Stomach (tissue), 9 donors: ENCODE measurements around the gene SF3B2. TPM values are rescaled to one million over a fixed set of nuclear protein-coding genes. Genes with fewer than 3 reads are reported as not detected.

Experiments
- DNase-seq, 2 donors: peaks; one replicate each; pipeline versions ENCODE4 v3.0.0 to v3.0.0-alpha.2; 2013 to 2019
- H3K27ac ChIP-seq, 5 donors: fragments of 200-600 bp in 4 of 5; sonication (generic) in 4 of 5; one replicate each; pipeline ENCODE4 v1.5.1; 2013 to 2019; ENCODE audit warnings: mild to moderate bottlenecking in 1 of 5, moderate library complexity in 1 of 5
- H3K27me3 ChIP-seq, 3 donors: fragments of 200-600 bp; sonication (generic); one replicate each; pipeline ENCODE4 v1.5.1; 2017 to 2019; ENCODE audit warnings: mixed run types in 1 of 3
- H3K36me3 ChIP-seq, 4 donors: fragments of 200-600 bp; sonication (generic); 1 replicate in 3 of 4; 2 replicates in 1 of 4; pipeline ENCODE4 v1.5.1; 2016 to 2019
- H3K4me1 ChIP-seq, 4 donors: fragments of 200-600 bp; sonication (generic); one replicate each; pipeline ENCODE4 v1.5.1; 2016 to 2019
- H3K4me3 ChIP-seq, 4 donors: fragments of 200-600 bp; sonication (generic) in 3 of 4; one replicate each; pipeline ENCODE4 v1.5.1; 2016 to 2019; ENCODE audit warnings: mild to moderate bottlenecking in 1 of 4
- H3K9me3 ChIP-seq, 4 donors: fragments of 200-600 bp; sonication (generic); one replicate each; pipeline ENCODE4 v1.5.1; 2016 to 2019
- CTCF ChIP-seq, 7 experiments: fragments of 450-650 bp in 4 of 7; fragments of 200-600 bp in 3 of 7; sonication (generic) in 3 of 7; IDR thresholded peaks; one replicate each; pipeline ENCODE4 v1.5.1; 2016 to 2019; ENCODE audit warnings: antibody characterized with exemption in 7 of 7, control low read depth in 2 of 7, mild to moderate bottlenecking in 1 of 7
- EP300 ChIP-seq: sonication (generic); formaldehyde crosslinking; IDR thresholded peaks from one replicate; pipeline ENCODE4 v1.6.1; 2017; ENCODE audit warnings: antibody characterized with exemption
- POLR2A ChIP-seq, 4 donors: fragments of 450-650 bp; IDR thresholded peaks; one replicate each; pipeline ENCODE4 v1.6.1; 2016; ENCODE audit warnings: antibody characterized with exemption in 4 of 4, control low read depth in 2 of 4, mild to moderate bottlenecking in 1 of 4, moderate library complexity in 1 of 4
- POLR2AphosphoS5 ChIP-seq, 3 donors: sonication (generic); formaldehyde crosslinking; IDR thresholded peaks; one replicate each; pipeline ENCODE4 v1.6.1; 2016; ENCODE audit warnings: antibody characterized with exemption in 3 of 3
- WGBS, 5 donors: extraction: QIAGEN DNeasy Blood & Tissue Kit in 3 of 5; methylation state at CpG; one replicate each; pipeline versions ENCODE4 v1.1.5 to v1.1.7; 2013 to 2018; 5-methylcytosine and 5-hydroxymethylcytosine counted together
- intact Hi-C: fragments of 100-400 bp; cut with DNase I; formaldehyde crosslinking; loops from one replicate; pipeline ENCODE4 v1.15.1; 2023; ENCODE audit warnings: low total_unique reads
- polyA plus RNA-seq, 3 donors: library from polyadenylated mRNA; stranded (reverse); fragments of 200-250 nt; gene quantifications; one replicate each; pipeline ENCODE4 v1.2.3, GENCODE V29; 2013
- total RNA-seq, 5 donors: library from RNA; depleted of rRNA; stranded (reverse); fragments of >200 nt; gene quantifications; one replicate each; pipeline versions ENCODE4 v1.1.0 to v1.2.3, GENCODE V29; 2014 to 2016
- donor health status: healthy with polysubstance abuse.
- donor health status: Bipolar disorder and iron deficiency.
- donor health status: healthy.

The SF3B2 gene
- total and polyA plus RNA-seq, 8 donors: 52.7 to 366 (median 108) TPM

GRCh38 chr11:66071381-66071801 is 19.2 kb downstream of the SF3B2 start:
- H3K36me3 ChIP-seq: peaks cover 25 to 52% (median 44%) of the 10 kb centered on the region in 4 donors
- TF ChIP-seq EP300 (no peak), CTCF (IDR thresholded peaks at IDR 0.05) (no peak), POLR2AphosphoS5 (IDR thresholded peaks at IDR 0.05) (no peak), POLR2A (IDR thresholded peaks at IDR 0.05) (no peak)
- H3K27me3 ChIP-seq: no peaks in the 10 kb centered on the region
- peak overlapping the region; percentile 75 to 99 (median 96) for H3K4me3 ChIP-seq
- intact Hi-C loops: loop anchor here (10.0 kb wide), 1 partner anchor 63 kb away; no protein-coding TSS in a partner anchor
- no peaks in the 10 kb centered on the region for H3K9me3 ChIP-seq
- H3K27ac ChIP-seq: peak overlapping the region; percentile 86 to 99 (median 93)
- peaks cover 28 to 60% (median 55%) of the 10 kb centered on the region in 4 donors for H3K4me1 ChIP-seq
- WGBS, 5 donors: 7 to 23% (median 18%) methylated on average over 2 of the region's 2 CpGs
- DNase-seq: peak in 1 of 2 donors; percentile 32

- Histone ChIP-seq H3K36me3 (peaks cover 18 to 51% (median 41%) of the 10 kb centered on the region in 4 donors), H3K9me3 (no peaks in the 10 kb centered on the region), H3K27me3 (no peaks in the 10 kb centered on the region), H3K4me1 (peaks cover 28 to 62% (median 57%) of the 10 kb centered on the region in 4 donors), H3K4me3 (peak overlapping the region in 2 of 4 donors; percentile 96 to 99), H3K27ac (peak overlapping the region in 4 of 5 donors; percentile 86 to 99 (median 92))
- intact Hi-C loops: loop anchor here (10.0 kb wide), 1 partner anchor 63 kb away; no protein-coding TSS in a partner anchor
- DNase-seq: no peak
- 83 to 89% (median 87%) methylated on average over 3 of the region's 3 CpGs for WGBS, 5 donors
- TF ChIP-seq EP300 (no peak), CTCF (IDR thresholded peaks at IDR 0.05) (no peak), POLR2AphosphoS5 (IDR thresholded peaks at IDR 0.05) (no peak), POLR2A (IDR thresholded peaks at IDR 0.05) (no peak)
Observed at GRCh38 chr11:66072081-66072480, 19.9 kb downstream of the SF3B2 start.

- TF ChIP-seq EP300: no peak
- TF ChIP-seq POLR2AphosphoS5 (IDR thresholded peaks at IDR 0.05): no peak
- TF ChIP-seq CTCF (IDR thresholded peaks at IDR 0.05): no peak
- TF ChIP-seq POLR2A (IDR thresholded peaks at IDR 0.05): no peak
- Histone ChIP-seq H3K36me3 (peaks cover 15 to 50% (median 38%) of the 10 kb centered on the region in 4 donors), H3K27ac (peak overlapping the region in 2 of 5 donors; percentile 38 to 99), H3K27me3 (no peaks in the 10 kb centered on the region), H3K9me3 (no peaks in the 10 kb centered on the region), H3K4me1 (peaks cover 28 to 60% (median 54%) of the 10 kb centered on the region in 4 donors), H3K4me3 (no peak overlapping the region)
- no peak for DNase-seq
- intact Hi-C loops: loop anchor here (10.0 kb wide), 1 partner anchor 62 kb away; no protein-coding TSS in a partner anchor
- WGBS, 5 donors: 66 to 76% (median 73%) methylated on average over 8 of the region's 8 CpGs
Observed at GRCh38 chr11:66072518-66072917, 20.4 kb downstream of the SF3B2 start.

- Histone ChIP-seq H3K4me1 (peaks cover 18 to 52% (median 42%) of the 10 kb centered on the region in 4 donors), H3K9me3 (no peaks in the 10 kb centered on the region), H3K4me3 (no peak overlapping the region), H3K36me3 (peaks cover 3 to 39% (median 26%) of the 10 kb centered on the region in 4 donors), H3K27ac (no peak overlapping the region), H3K27me3 (no peaks in the 10 kb centered on the region)
- WGBS, 5 donors: 91 to 100% (median 100%) methylated on average over 1 of the region's 1 CpG
- DNase-seq: no peak
- intact Hi-C loops: loop anchor here (10.0 kb wide), 1 partner anchor 61 kb away; no protein-coding TSS in a partner anchor
- no peak for TF ChIP-seq POLR2A (IDR thresholded peaks at IDR 0.05)
- no peak for TF ChIP-seq POLR2AphosphoS5 (IDR thresholded peaks at IDR 0.05)
- TF ChIP-seq CTCF (IDR thresholded peaks at IDR 0.05): no peak
- TF ChIP-seq EP300: no peak
Observed at GRCh38 chr11:66073669-66074068, 21.5 kb downstream of the SF3B2 start.
